Endothelial cell (in vitro differentiated cells): ENCODE measurements around the gene LRATD1. TPM values are rescaled to one million over a fixed set of nuclear protein-coding genes. Genes with fewer than 3 reads are reported as not detected.

Source experiments
- DNase-seq: peaks from one replicate; pipeline ENCODE4 v3.0.0; 2021; ENCODE audit warnings: low spot score
- H3K27ac Mint-ChIP-seq: one replicate; pipeline ENCODE4 v1.8.0; 2021; ENCODE audit warnings: mixed read lengths, inconsistent platforms; ENCODE audit not compliant: unreplicated experiment
- H3K27me3 Mint-ChIP-seq: one replicate; pipeline ENCODE4 v1.8.0; 2021; ENCODE audit warnings: mild to moderate bottlenecking, moderate library complexity, mixed read lengths, inconsistent platforms; ENCODE audit not compliant: unreplicated experiment
- H3K36me3 Mint-ChIP-seq: one replicate; pipeline ENCODE4 v1.8.0; 2021; ENCODE audit warnings: mild to moderate bottlenecking, low read depth, mixed read lengths, inconsistent platforms; ENCODE audit not compliant: unreplicated experiment
- H3K4me1 Mint-ChIP-seq: one replicate; pipeline ENCODE4 v1.8.0; 2021; ENCODE audit warnings: mild to moderate bottlenecking, mixed read lengths, inconsistent platforms; ENCODE audit not compliant: unreplicated experiment
- H3K4me3 Mint-ChIP-seq: one replicate; pipeline ENCODE4 v1.8.0; 2021; ENCODE audit warnings: mild to moderate bottlenecking, mixed read lengths, inconsistent platforms; ENCODE audit not compliant: unreplicated experiment
- H3K9me3 Mint-ChIP-seq: one replicate; pipeline ENCODE4 v1.8.0; 2021; ENCODE audit warnings: mixed read lengths, inconsistent platforms; ENCODE audit not compliant: unreplicated experiment
- CTCF ChIP-seq: fragments of 200-600 bp; sonication (generic); IDR thresholded peaks from one replicate; pipeline ENCODE4 v1.5.0; 2021; ENCODE audit warnings: antibody characterized with exemption; ENCODE audit not compliant: unreplicated experiment
- total RNA-seq: library from RNA; stranded (reverse); fragmentation: NEBNext Ultra II Directional; extraction: Animal tissue kit (Norgen Biotek cat#: 25700); gene quantifications from one replicate; pipeline ENCODE4 v1.2.1, GENCODE V29; 2021; ENCODE audit not compliant: unreplicated experiment

Gene LRATD1
- total RNA-seq, 1 donor from 2014 or later: 37.6 TPM

GRCh38 chr2:14615760-14616159 lies 16.8 kb upstream of the LRATD1 start:
- Mint-ChIP-seq H3K27me3 (no peaks in the 10 kb centered on the region), H3K27ac (no peak overlapping the region), H3K4me3 (no peak overlapping the region), H3K9me3 (no peaks in the 10 kb centered on the region), H3K4me1 (peaks cover 9% of the 10 kb centered on the region), H3K36me3 (no peaks in the 10 kb centered on the region)
- TF ChIP-seq CTCF: no peak
- no peak for DNase-seq

- no peak for DNase-seq
- no peak for TF ChIP-seq CTCF
- no peaks in the 10 kb centered on the region for H3K36me3 Mint-ChIP-seq
- H3K27ac Mint-ChIP-seq: no peak overlapping the region
- H3K4me3 Mint-ChIP-seq: no peak overlapping the region
- H3K9me3 Mint-ChIP-seq: no peaks in the 10 kb centered on the region
- no peaks in the 10 kb centered on the region for H3K27me3 Mint-ChIP-seq
- peaks cover 9% of the 10 kb centered on the region for H3K4me1 Mint-ChIP-seq
Observed at GRCh38 chr2:14616342-14616741, 16.2 kb upstream of the LRATD1 start.

GRCh38 chr2:14616950-14617349 lies 15.6 kb upstream of the LRATD1 start:
- Mint-ChIP-seq H3K4me1 (peaks cover 9% of the 10 kb centered on the region), H3K27ac (no peak overlapping the region), H3K9me3 (no peaks in the 10 kb centered on the region), H3K36me3 (no peaks in the 10 kb centered on the region), H3K4me3 (no peak overlapping the region), H3K27me3 (no peaks in the 10 kb centered on the region)
- no peak for DNase-seq
- TF ChIP-seq CTCF: no peak

- DNase-seq: no peak
- Mint-ChIP-seq H3K27me3 (no peaks in the 10 kb centered on the region), H3K27ac (no peak overlapping the region), H3K36me3 (no peaks in the 10 kb centered on the region), H3K4me3 (no peak overlapping the region), H3K4me1 (peaks cover 4% of the 10 kb centered on the region), H3K9me3 (no peaks in the 10 kb centered on the region)
- no peak for TF ChIP-seq CTCF
Observed at GRCh38 chr2:14619441-14619840, 13.1 kb upstream of the LRATD1 start.

- Mint-ChIP-seq H3K4me1 (peaks cover 4% of the 10 kb centered on the region), H3K9me3 (no peaks in the 10 kb centered on the region), H3K27ac (no peak overlapping the region), H3K36me3 (no peaks in the 10 kb centered on the region), H3K27me3 (no peaks in the 10 kb centered on the region), H3K4me3 (no peak overlapping the region)
- TF ChIP-seq CTCF: no peak
- DNase-seq: no peak
Observed at GRCh38 chr2:14621114-14621513, 11.4 kb upstream of the LRATD1 start.
